Measurements from ENCODE around the gene CD82. TPM values are rescaled to one million over a fixed set of nuclear protein-coding genes. Genes with fewer than 3 reads are reported as not detected.

CD82 gene
- polyA plus RNA-seq, 1 donor (not counting 4 experiments of a cell fraction or from before 2014, with no cell fraction given): 118 TPM

DNA sequence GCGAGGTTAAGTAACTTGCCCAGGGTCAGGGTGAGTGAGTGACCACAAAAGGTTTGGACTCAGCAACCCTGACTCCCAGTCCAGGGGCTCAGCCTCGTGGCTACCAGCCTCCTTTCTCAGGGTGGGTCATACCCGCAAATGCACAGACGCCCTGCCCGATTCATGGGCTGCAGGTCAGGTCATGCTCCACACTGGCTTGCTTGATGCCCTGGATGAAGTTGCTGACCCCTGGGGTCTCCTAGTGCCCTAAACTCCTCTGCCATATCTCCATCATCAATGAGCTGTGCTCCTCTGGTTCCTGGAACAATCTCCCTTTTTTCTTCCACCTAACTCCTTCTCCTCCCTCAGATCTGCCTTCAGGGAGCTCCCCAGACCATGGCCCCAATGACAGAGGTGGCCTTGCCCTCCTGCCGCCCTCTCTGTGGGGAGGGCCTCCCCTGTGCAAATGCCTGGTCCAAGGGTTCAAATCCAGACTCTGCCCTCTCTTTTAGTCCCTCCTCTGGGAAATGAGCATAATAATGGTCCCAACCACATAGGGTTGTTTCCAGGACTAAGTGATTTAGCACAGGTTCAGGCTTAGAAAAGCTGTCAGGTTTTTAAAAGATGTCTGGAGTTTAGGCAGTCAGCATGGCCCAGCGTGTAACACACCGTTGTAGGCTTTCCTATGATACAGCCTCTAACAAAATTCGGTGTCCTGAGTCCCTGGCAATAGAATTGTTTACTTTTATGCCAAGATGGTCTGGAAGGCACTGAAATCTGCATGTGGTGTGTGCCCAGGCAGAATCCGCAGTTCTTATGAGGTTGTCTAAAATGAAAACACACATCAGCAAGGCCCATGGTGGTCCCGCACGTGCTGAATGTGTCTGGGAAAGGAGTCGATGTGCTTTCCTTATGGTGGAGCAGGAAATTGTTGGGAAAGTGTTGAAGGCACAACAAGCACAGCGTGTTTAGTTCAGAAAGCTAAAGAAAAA is 63.6 kb downstream of the CD82 start:
- Histone ChIP-seq H3K4me2 (ENCODE audit: control insufficient read depth, extremely low read depth, insufficient read depth, low read depth, low read length) (no peak overlapping the region), H3K79me2 (ENCODE audit: control insufficient read depth, insufficient read depth, low read length) (no peaks in the 10 kb centered on the region), H3K36me3 (ENCODE audit: control insufficient read depth in 2 of 2, extremely low read depth in 1 of 2, insufficient read depth in 2 of 2, low read length in 2 of 2) (no peaks in the 10 kb centered on the region), H2AFZ (ENCODE audit: control insufficient read depth, low read length) (no peak overlapping the region), H3K9me3 (ENCODE audit: control insufficient read depth, low read depth, low read length) (no peaks in the 10 kb centered on the region), H3K4me1 (ENCODE audit: control insufficient read depth, extremely low read depth, insufficient read depth, low read length) (no peaks in the 10 kb centered on the region), H3K27ac (ENCODE audit: control insufficient read depth, insufficient read depth, low read length) (no peak overlapping the region), H4K20me1 (ENCODE audit: control insufficient read depth, extremely low read depth, insufficient read depth, low read length) (no peaks in the 10 kb centered on the region), H3K9me1 (ENCODE audit: control insufficient read depth, extremely low read depth, insufficient read depth, low read length) (no peaks in the 10 kb centered on the region), H3K4me3 (ENCODE audit: control insufficient read depth in 2 of 3, extremely low read depth in 1 of 3, insufficient read depth in 2 of 3, low read depth in 1 of 3, low read length in 3 of 3) (no peak overlapping the region), H3K9ac (ENCODE audit: control insufficient read depth, extremely low read depth, insufficient read depth, low read length) (no peak overlapping the region), H3K27me3 (ENCODE audit: control insufficient read depth, extremely low read depth, insufficient read depth, low read length) (peaks cover 8% of the 10 kb centered on the region)
- dilution Hi-C loops (cut with MboI; ENCODE audit: extremely low pct_ligation_motif_present, low sequenced_read_pairs): loop anchor here (25.0 kb wide), 1 partner anchor 258 kb away; no protein-coding TSS in a partner anchor
- DNase-seq (ENCODE audit: low read depth, low spot score) (no peak), FAIRE-seq (no peak)
- TF ChIP-seq EZH2 (IDR thresholded peaks at IDR 0.05; ENCODE audit: low read length): no peak
- TF ChIP-seq, protein P1, sequence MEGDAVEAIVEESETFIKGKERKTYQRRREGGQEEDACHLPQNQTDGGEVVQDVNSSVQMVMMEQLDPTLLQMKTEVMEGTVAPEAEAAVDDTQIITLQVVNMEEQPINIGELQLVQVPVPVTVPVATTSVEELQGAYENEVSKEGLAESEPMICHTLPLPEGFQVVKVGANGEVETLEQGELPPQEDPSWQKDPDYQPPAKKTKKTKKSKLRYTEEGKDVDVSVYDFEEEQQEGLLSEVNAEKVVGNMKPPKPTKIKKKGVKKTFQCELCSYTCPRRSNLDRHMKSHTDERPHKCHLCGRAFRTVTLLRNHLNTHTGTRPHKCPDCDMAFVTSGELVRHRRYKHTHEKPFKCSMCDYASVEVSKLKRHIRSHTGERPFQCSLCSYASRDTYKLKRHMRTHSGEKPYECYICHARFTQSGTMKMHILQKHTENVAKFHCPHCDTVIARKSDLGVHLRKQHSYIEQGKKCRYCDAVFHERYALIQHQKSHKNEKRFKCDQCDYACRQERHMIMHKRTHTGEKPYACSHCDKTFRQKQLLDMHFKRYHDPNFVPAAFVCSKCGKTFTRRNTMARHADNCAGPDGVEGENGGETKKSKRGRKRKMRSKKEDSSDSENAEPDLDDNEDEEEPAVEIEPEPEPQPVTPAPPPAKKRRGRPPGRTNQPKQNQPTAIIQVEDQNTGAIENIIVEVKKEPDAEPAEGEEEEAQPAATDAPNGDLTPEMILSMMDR (optimal IDR thresholded peaks at IDR 0.05 in 1 of 3, IDR thresholded peaks at IDR 0.05 in 1 of 3, conservative IDR thresholded peaks at IDR 0.05 in 1 of 3; ENCODE audit: extremely low read depth in 1 of 3, insufficient read depth in 2 of 3, low read length in 3 of 3): no peak

DNA sequence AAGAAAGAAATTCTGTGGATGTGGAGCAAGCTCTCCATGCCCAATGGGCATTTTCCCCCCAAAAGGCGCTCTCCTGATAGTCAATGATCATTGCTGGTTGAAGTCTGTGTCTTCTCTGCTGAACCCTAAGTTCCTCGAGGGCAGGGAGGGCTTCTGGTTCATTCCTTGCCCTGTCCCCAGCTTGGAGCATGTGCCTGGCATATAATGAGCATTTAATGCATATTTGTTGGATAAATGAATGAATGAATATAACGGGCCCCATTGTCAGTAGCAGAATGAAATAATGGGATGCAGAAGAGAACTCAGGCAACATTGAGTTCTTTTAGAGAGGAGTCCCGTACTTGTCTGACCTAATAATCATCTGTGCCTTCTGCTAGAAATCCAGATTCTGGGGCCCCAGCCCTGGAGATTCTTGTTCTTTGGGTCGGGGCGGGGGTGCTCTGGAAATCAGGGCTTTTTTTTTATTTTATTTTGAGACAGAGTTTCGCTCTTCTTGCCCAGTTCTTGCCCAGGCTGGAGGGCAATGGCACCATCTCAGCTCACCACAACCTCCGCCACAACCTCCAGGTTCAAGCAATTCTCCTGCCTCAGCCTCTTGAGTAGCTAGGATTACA is 64.4 kb downstream of the CD82 start:
- H3K9me1 ChIP-seq (ENCODE audit: control insufficient read depth, extremely low read depth, insufficient read depth, low read length): no peaks in the 10 kb centered on the region
- no peaks in the 10 kb centered on the region for H3K9me3 ChIP-seq (ENCODE audit: control insufficient read depth, low read depth, low read length)
- no peak for FAIRE-seq
- no peak overlapping the region for H3K9ac ChIP-seq (ENCODE audit: control insufficient read depth, extremely low read depth, insufficient read depth, low read length)
- no peak overlapping the region for H2AFZ ChIP-seq (ENCODE audit: control insufficient read depth, low read length)
- DNase-seq (ENCODE audit: low read depth, low spot score): no peak
- H3K79me2 ChIP-seq (ENCODE audit: control insufficient read depth, insufficient read depth, low read length): no peaks in the 10 kb centered on the region
- peaks cover 9% of the 10 kb centered on the region for H3K27me3 ChIP-seq (ENCODE audit: control insufficient read depth, extremely low read depth, insufficient read depth, low read length)
- no peak for TF ChIP-seq EZH2 (IDR thresholded peaks at IDR 0.05; ENCODE audit: low read length)
- TF ChIP-seq, protein P1 (optimal IDR thresholded peaks at IDR 0.05 in 1 of 3, IDR thresholded peaks at IDR 0.05 in 1 of 3, conservative IDR thresholded peaks at IDR 0.05 in 1 of 3; ENCODE audit: extremely low read depth in 1 of 3, insufficient read depth in 2 of 3, low read length in 3 of 3): no peak
- H3K27ac ChIP-seq (ENCODE audit: control insufficient read depth, insufficient read depth, low read length): no peak overlapping the region
- no peaks in the 10 kb centered on the region for H3K36me3 ChIP-seq (ENCODE audit: control insufficient read depth in 2 of 2, extremely low read depth in 1 of 2, insufficient read depth in 2 of 2, low read length in 2 of 2)
- H3K4me1 ChIP-seq (ENCODE audit: control insufficient read depth, extremely low read depth, insufficient read depth, low read length): peaks cover 7% of the 10 kb centered on the region
- no peak overlapping the region for H3K4me2 ChIP-seq (ENCODE audit: control insufficient read depth, extremely low read depth, insufficient read depth, low read depth, low read length)
- dilution Hi-C loops (cut with MboI; ENCODE audit: extremely low pct_ligation_motif_present, low sequenced_read_pairs): loop anchor here (25.0 kb wide), 1 partner anchor 257 kb away; no protein-coding TSS in a partner anchor
- no peak overlapping the region for H3K4me3 ChIP-seq (ENCODE audit: control insufficient read depth in 2 of 3, extremely low read depth in 1 of 3, insufficient read depth in 2 of 3, low read depth in 1 of 3, low read length in 3 of 3)
- no peaks in the 10 kb centered on the region for H4K20me1 ChIP-seq (ENCODE audit: control insufficient read depth, extremely low read depth, insufficient read depth, low read length)
